Activated CD4-positive, alpha-beta T cell treated with anti-CD3 and anti-CD28 coated beads, Interleukin-2, amount 10 ng/mL, durations not matched to agents 24 days and 14 days (primary cell): ENCODE measurements around the gene TMEM263. TPM values are rescaled to one million over a fixed set of nuclear protein-coding genes. Genes with fewer than 3 reads are reported as not detected.

Experiments used
- DNase-seq: peaks from one replicate; pipeline ENCODE4 v3.0.0; 2022
- H3K27ac Mint-ChIP-seq: one replicate; pipeline ENCODE4 v1.8.0; 2022; ENCODE audit warnings: mild to moderate bottlenecking, mixed read lengths
- H3K27me3 Mint-ChIP-seq: one replicate; pipeline ENCODE4 v1.8.0; 2022; ENCODE audit warnings: mixed read lengths
- H3K36me3 Mint-ChIP-seq: one replicate; pipeline ENCODE4 v1.8.0; 2022; ENCODE audit warnings: low read depth, mild to moderate bottlenecking, mixed read lengths
- H3K4me1 Mint-ChIP-seq: one replicate; pipeline ENCODE4 v1.8.0; 2021; ENCODE audit warnings: mixed read lengths
- H3K4me3 Mint-ChIP-seq: one replicate; pipeline ENCODE4 v1.8.0; 2022; ENCODE audit warnings: mild to moderate bottlenecking, moderate library complexity, mixed read lengths
- H3K9me3 Mint-ChIP-seq: one replicate; pipeline ENCODE4 v1.8.0; 2021; ENCODE audit warnings: mixed read lengths
- intact Hi-C: fragments of 100-400 bp; cut with micrococcal nuclease; formaldehyde crosslinking; loops from one replicate; pipeline ENCODE4 v1.15.1; 2023
- total RNA-seq: library from RNA; stranded (reverse); gene quantifications from 2 replicates; pipeline ENCODE4 v1.2.3, GENCODE V29; 2022

The TMEM263 gene
- total RNA-seq, 1 donor from 2014 or later, result 26.6 TPM

- DNase-seq, result no peak
- Mint-ChIP-seq H3K4me1 (no peaks in the 10 kb centered on the region), H3K9me3 (no peaks in the 10 kb centered on the region), H3K27ac (no peak overlapping the region), H3K4me3 (no peak overlapping the region), H3K36me3 (peaks cover 8% of the 10 kb centered on the region), H3K27me3 (no peaks in the 10 kb centered on the region)
- intact Hi-C loops, result no loop called here
Observed at GRCh38 chr12:107014055-107014454, 58.3 kb downstream of the TMEM263 start.

GRCh38 chr12:107017042-107017441 is 61.3 kb downstream of the TMEM263 start:
- Mint-ChIP-seq H3K27ac (no peak overlapping the region), H3K27me3 (no peaks in the 10 kb centered on the region), H3K36me3 (peaks cover 18% of the 10 kb centered on the region), H3K4me1 (no peaks in the 10 kb centered on the region), H3K4me3 (no peak overlapping the region), H3K9me3 (peaks cover 6% of the 10 kb centered on the region)
- DNase-seq, result no peak
- intact Hi-C loops, result no loop called here

DNA sequence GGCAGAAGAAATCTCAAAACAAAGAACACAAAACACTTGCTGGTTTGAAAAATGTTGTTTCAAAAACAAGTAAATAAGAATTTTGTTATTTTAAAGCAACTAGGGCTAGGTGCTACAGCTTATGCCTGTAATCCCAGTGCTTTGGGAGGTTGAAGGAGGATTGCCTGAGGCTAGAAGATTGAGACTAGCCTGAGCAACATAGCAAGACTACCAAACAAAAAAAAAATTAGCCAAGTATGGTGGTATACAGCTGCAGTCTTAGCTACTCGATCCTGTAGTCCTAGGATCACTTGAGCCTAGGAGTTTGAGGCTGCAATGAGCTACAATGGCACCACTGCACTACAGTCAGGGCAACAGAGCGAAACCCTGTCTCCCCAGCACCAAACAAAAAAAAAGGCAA is 63.8 kb downstream of the TMEM263 start:
- peaks cover 18% of the 10 kb centered on the region for H3K36me3 Mint-ChIP-seq
- H3K9me3 Mint-ChIP-seq, result peaks cover 6% of the 10 kb centered on the region

More for the DNA sequence above, 63.8 kb downstream of the TMEM263 start:
- no peak for DNase-seq
- Mint-ChIP-seq H3K4me1 (no peaks in the 10 kb centered on the region), H3K4me3 (no peak overlapping the region), H3K27me3 (no peaks in the 10 kb centered on the region), H3K27ac (no peak overlapping the region)
- intact Hi-C loops, result no loop called here

Other genes starting within 250 kb of the TMEM263 start
- 13.6 and 14.9 TPM in 2 replicates for gene RIC8B, start 181.2 kb upstream of the TMEM263 start, total RNA-seq
- 3.1 and 4.3 TPM in 2 replicates for gene MTERF2, start 31.2 kb downstream of the TMEM263 start, total RNA-seq
- 23.8 and 26.0 TPM in 2 replicates for gene CRY1, start 137.6 kb downstream of the TMEM263 start, total RNA-seq